Natural killer cell (primary cell): Measurements from ENCODE around the gene DRGX. TPM values are rescaled to one million over a fixed set of nuclear protein-coding genes. Genes with fewer than 3 reads are reported as not detected.

Experiments used
- ATAC-seq, 3 donors: fragments of 150-1000 bp in 2 of 3; fragments of 200-7000 bp in 1 of 3; cut with Tn5 transposase; 1 replicate in 1 of 3; 2 replicates in 2 of 3; pipeline ENCODE4 v1.10.0; 2021; ENCODE audit warnings: mild to moderate bottlenecking in 2 of 3, moderate library complexity in 2 of 3
- DNase-seq, 2 donors: peaks; one replicate each; pipeline versions ENCODE4 v3.0.0 to v3.0.0-alpha.2; 2013 to 2021; ENCODE audit warnings: mixed read lengths in 1 of 2
- H3K27ac ChIP-seq: one replicate; pipeline ENCODE4 v1.5.1; 2013; ENCODE audit warnings: mild to moderate bottlenecking, low read length
- H3K27me3 ChIP-seq: one replicate; pipeline ENCODE4 v1.6.1; 2013; ENCODE audit warnings: low read length; ENCODE audit not compliant: control insufficient read depth, insufficient read depth
- H3K36me3 ChIP-seq: one replicate; pipeline ENCODE4 v1.6.1; 2013; ENCODE audit warnings: low read length; ENCODE audit not compliant: control insufficient read depth, insufficient read depth
- H3K4me1 ChIP-seq: one replicate; pipeline ENCODE4 v1.6.1; 2013; ENCODE audit warnings: low read length; ENCODE audit not compliant: control insufficient read depth, insufficient read depth
- H3K4me3 ChIP-seq: one replicate; pipeline ENCODE4 v1.5.1; 2013; ENCODE audit warnings: low read length
- H3K9me3 ChIP-seq: one replicate; pipeline ENCODE4 v1.6.1; 2013; ENCODE audit warnings: low read length; ENCODE audit not compliant: control insufficient read depth, insufficient read depth
- H3K27ac Mint-ChIP-seq, 2 donors: one replicate each; pipeline ENCODE4 v1.8.0; 2022; ENCODE audit warnings: mild to moderate bottlenecking in 2 of 2, mixed read lengths in 2 of 2, moderate library complexity in 1 of 2
- H3K27me3 Mint-ChIP-seq, 2 donors: one replicate each; pipeline ENCODE4 v1.8.0; 2022; ENCODE audit warnings: low read depth in 2 of 2, mixed read lengths in 2 of 2
- H3K36me3 Mint-ChIP-seq: one replicate; pipeline ENCODE4 v1.8.0; 2022; ENCODE audit warnings: mixed read lengths
- H3K4me1 Mint-ChIP-seq, 2 donors: one replicate each; pipeline ENCODE4 v1.8.0; 2022; ENCODE audit warnings: mixed read lengths in 2 of 2
- H3K4me3 Mint-ChIP-seq: one replicate; pipeline ENCODE4 v1.8.0; 2022; ENCODE audit warnings: mild to moderate bottlenecking, moderate library complexity, mixed read lengths
- H3K9me3 Mint-ChIP-seq, 2 donors: one replicate each; pipeline ENCODE4 v1.8.0; 2022; ENCODE audit warnings: mixed read lengths in 2 of 2
- WGBS: methylation state at CpG from one replicate; pipeline ENCODE4 v1.1.7; 2013; ENCODE audit warnings: missing lambda C conversion rate; ENCODE audit not compliant: insufficient coverage; 5-methylcytosine and 5-hydroxymethylcytosine counted together
- intact Hi-C: fragments of 100-400 bp; cut with micrococcal nuclease; formaldehyde crosslinking; loops from one replicate; pipeline ENCODE4 v1.14.2; 2022
- total RNA-seq, 4 donors: library from RNA; stranded (reverse); fragments of 120-200 nt in 1 of 4; gene quantifications; one replicate each; pipeline versions ENCODE4 v1.2.3 to v1.2.4, GENCODE V29; 2013 to 2022
- TF ChIP-seq, protein P1 (sequence below): fragments of 200-600 bp; IDR thresholded peaks from one replicate; pipeline ENCODE4 v1.8.0; 2022; ENCODE audit warnings: antibody characterized with exemption

The DRGX gene
- total RNA-seq, 3 donors from 2014 or later (not counting 1 experiment from before 2014, with no cell fraction given) = not detected

DNA sequence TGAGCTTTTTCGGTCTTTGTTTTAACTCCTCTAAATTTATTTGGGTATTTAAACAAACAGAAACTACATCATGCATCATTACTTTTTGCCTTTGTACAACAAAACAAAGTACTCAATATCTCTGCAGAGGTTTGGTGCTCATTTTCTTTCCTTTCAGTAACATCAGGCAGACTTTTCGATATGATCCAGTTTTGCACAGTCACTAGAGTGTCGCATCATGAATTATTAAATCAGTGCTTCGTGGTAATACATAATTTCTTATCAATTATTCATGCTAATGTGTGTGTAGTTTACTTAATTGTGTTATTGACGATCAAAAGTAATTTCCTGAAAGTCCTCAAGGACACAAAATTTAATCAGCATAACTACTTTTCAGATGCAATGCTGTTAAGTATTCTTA lies 31.8 kb downstream of the DRGX start:
- Histone ChIP-seq H3K4me3 (no peak overlapping the region), H3K27me3 (no peaks in the 10 kb centered on the region), H3K4me1 (peaks cover 11% of the 10 kb centered on the region), H3K27ac (no peak overlapping the region), H3K9me3 (no peaks in the 10 kb centered on the region), H3K36me3 (no peaks in the 10 kb centered on the region)
- H3K9me3 Mint-ChIP-seq = no peaks in the 10 kb centered on the region
- DNase-seq (no peak), ATAC-seq (no peak)
- no peak overlapping the region for H3K27ac Mint-ChIP-seq
- intact Hi-C loops = no loop called here
- H3K36me3 Mint-ChIP-seq = no peaks in the 10 kb centered on the region
- H3K4me3 Mint-ChIP-seq = no peak overlapping the region
- H3K27me3 Mint-ChIP-seq = peaks cover 0 to 4% of the 10 kb centered on the region in 2 donors
- H3K4me1 Mint-ChIP-seq = no peaks in the 10 kb centered on the region
- 88% methylated on average over 1 of the region's 5 CpGs for WGBS
- TF ChIP-seq, protein P1, sequence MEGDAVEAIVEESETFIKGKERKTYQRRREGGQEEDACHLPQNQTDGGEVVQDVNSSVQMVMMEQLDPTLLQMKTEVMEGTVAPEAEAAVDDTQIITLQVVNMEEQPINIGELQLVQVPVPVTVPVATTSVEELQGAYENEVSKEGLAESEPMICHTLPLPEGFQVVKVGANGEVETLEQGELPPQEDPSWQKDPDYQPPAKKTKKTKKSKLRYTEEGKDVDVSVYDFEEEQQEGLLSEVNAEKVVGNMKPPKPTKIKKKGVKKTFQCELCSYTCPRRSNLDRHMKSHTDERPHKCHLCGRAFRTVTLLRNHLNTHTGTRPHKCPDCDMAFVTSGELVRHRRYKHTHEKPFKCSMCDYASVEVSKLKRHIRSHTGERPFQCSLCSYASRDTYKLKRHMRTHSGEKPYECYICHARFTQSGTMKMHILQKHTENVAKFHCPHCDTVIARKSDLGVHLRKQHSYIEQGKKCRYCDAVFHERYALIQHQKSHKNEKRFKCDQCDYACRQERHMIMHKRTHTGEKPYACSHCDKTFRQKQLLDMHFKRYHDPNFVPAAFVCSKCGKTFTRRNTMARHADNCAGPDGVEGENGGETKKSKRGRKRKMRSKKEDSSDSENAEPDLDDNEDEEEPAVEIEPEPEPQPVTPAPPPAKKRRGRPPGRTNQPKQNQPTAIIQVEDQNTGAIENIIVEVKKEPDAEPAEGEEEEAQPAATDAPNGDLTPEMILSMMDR = no peak

DNA sequence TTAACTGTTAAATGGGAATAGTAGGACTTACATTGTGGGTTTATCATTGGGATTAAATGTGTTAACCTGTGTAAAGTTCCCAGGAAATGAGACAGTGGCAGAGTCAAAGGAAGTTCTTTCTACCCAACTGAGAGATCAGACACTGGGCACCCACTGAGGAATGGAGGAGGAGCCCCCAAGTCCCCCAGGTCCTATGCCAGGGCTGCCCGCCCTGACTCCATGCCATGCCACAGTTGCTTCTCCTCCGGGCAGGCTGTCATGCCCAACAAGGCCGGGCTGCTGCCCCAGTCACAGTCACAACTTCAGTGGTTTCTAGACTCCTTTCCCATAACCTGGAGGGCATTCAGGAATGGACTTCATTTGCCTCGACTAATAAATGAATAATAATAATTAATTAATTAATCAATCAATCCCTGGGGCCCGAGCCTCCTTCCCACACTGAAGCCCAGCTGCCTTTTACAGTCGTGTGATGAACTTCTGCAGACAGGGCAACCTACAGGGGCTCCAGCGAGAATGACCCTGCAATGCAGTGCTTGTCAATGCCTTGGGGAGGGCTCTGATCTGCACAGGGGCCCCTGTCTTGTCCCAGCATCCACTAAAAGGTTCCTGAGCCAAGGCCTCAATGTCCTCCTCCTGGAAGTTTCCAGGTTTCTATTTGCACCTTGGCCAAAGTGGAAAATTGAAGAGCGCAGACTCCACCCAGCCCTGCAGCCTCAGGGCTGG lies 32.4 kb downstream of the DRGX start:
- intact Hi-C loops = no loop called here
- DNase-seq (no peak), ATAC-seq (no peak)
- Histone ChIP-seq H3K36me3 (no peaks in the 10 kb centered on the region), H3K27me3 (no peaks in the 10 kb centered on the region), H3K4me1 (peaks cover 11% of the 10 kb centered on the region), H3K4me3 (no peak overlapping the region), H3K27ac (no peak overlapping the region), H3K9me3 (no peaks in the 10 kb centered on the region)
- Mint-ChIP-seq H3K4me3 (no peak overlapping the region), H3K4me1 (no peaks in the 10 kb centered on the region), H3K27ac (no peak overlapping the region), H3K27me3 (peaks cover 0 to 4% of the 10 kb centered on the region in 2 donors), H3K36me3 (no peaks in the 10 kb centered on the region), H3K9me3 (no peaks in the 10 kb centered on the region)
- 88% methylated on average over 7 of the region's 8 CpGs for WGBS
- TF ChIP-seq, protein P1 = no peak

DNA sequence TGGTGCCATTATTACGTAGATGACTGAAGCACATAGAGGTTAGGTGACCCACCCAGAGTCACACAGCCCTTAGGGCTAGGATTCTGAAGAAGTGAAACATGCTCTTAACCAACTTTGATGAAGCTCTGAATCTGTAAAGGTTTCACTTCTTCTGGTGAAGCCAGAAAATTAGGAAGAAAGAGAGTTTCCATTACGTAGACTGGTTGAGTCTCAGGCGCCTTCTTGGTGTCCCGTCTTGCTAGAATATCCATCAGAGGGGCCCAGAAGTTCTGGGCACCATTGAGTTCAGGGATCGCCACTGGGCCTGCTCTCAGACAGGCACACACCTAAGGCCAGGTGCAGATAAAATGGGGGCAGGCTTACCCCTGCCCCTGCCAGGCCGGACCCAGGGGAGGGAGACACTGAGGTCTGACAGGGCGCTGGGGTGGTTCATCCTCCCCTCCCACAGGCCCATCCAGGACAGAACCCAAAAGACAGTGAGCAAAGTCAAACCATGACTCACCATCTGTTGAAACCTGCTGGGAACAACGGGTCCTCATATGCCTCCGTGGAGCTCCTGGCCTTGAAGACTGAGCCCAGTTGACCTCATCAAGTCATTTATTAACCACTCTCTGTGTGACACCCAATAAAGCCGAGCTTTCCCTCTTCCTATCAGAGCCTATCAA lies 33.2 kb downstream of the DRGX start:
- intact Hi-C loops = no loop called here
- no peaks in the 10 kb centered on the region for H3K36me3 ChIP-seq
- Mint-ChIP-seq H3K4me3 (no peak overlapping the region), H3K36me3 (no peaks in the 10 kb centered on the region), H3K27me3 (peaks cover 0 to 4% of the 10 kb centered on the region in 2 donors), H3K4me1 (no peaks in the 10 kb centered on the region), H3K27ac (no peak overlapping the region), H3K9me3 (no peaks in the 10 kb centered on the region)
- no peaks in the 10 kb centered on the region for H3K27me3 ChIP-seq
- peaks cover 11% of the 10 kb centered on the region for H3K4me1 ChIP-seq
- H3K9me3 ChIP-seq = no peaks in the 10 kb centered on the region
- WGBS = 89% methylated on average over 10 of the region's 10 CpGs
- DNase-seq = no peak
- ATAC-seq = no peak
- no peak overlapping the region for H3K4me3 ChIP-seq
- TF ChIP-seq, protein P1 = no peak
- peak overlapping the region; percentile 15 for H3K27ac ChIP-seq
